ENCODE results near the gene NAP1L4. TPM values are rescaled to one million over a fixed set of nuclear protein-coding genes. Genes with fewer than 3 reads are reported as not detected.
A peak's percentile ranks its signal among the peaks of the same experiment; 100 is the strongest.

Gene NAP1L4
- total RNA-seq, 2 experiments from 2014 or later: 222 to 226 TPM

DNA sequence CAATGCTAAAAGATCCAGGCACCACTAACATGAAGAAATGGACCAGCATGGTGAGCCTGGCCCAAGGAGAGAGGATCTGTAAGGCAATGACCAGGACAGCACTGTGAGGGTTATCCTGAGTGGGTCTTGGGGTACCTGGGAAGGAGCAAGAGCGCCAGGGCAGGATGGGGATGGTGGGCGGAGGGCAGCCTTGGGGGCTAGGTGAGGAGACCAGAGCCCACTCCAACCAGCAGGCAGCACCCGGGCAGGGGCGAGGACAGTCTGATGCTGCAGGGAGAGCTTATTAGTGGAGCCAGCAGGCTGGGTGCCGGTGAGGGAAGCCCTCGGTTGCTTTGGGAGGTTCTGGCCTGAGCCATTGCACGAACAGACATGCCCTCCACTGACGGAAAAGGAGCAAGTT, 10.7 kb upstream of the NAP1L4 start:
- H3K4me3 Mint-ChIP-seq: no peak overlapping the region
- no peaks in the 10 kb centered on the region for H3K9me3 Mint-ChIP-seq
- no peaks in the 10 kb centered on the region for H3K27me3 Mint-ChIP-seq
- DNase-seq: no peak
- peaks cover 29% of the 10 kb centered on the region for H3K4me1 Mint-ChIP-seq
- H3K27ac Mint-ChIP-seq: peak overlapping the region; percentile 36
- peaks cover 31% of the 10 kb centered on the region for H3K36me3 Mint-ChIP-seq

DNA sequence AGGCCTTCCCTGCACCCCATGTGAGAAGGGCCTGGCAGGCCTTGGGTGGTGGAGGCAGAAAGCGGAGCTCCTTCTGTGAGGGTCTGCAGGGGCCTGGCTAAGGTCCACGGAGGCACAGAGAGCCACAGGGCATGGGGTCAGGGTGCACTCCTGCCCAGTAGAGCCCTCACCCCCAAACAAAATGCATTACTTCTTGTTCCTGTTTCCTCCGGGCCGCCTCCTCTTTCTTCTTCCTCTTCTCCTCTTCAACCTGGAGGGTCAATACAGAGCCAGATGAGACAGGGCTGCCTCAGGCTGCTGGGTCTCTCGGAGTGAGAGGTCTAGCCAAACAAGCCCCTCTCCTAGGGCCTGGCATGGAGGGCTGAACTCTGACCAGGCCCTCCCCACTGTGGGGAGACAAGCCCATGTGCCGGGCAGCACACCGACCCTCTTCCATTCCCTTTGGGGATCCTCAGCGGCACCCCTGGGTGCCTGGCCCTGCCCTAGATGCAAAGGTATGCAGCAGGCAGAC, 10.3 kb upstream of the NAP1L4 start:
- Mint-ChIP-seq H3K27ac (peak overlapping the region; percentile 43), H3K9me3 (no peaks in the 10 kb centered on the region), H3K4me1 (peaks cover 24% of the 10 kb centered on the region), H3K27me3 (no peaks in the 10 kb centered on the region), H3K4me3 (no peak overlapping the region), H3K36me3 (peaks cover 27% of the 10 kb centered on the region)
- DNase-seq: no peak

DNA sequence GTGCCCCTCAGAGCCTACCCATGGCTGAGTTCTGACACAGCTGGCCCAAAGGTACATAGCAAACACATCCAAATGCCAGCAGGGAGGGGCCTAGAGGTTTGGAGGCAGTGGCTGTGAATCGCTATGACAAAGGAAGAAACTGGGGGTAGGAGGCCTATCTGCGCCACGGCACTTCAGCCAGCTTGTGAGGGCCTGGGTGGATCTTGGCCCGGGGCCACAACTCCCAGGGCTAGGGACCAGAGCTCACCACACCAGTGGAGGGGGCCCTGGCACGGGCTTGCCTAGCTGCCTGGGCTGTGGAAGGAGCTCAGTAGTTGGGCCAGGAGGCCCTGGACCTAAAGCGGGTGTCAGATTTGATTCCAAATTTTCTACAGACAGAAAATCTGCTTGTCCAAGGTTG, 9.4 kb upstream of the NAP1L4 start:
- no peaks in the 10 kb centered on the region for H3K27me3 Mint-ChIP-seq
- H3K4me1 Mint-ChIP-seq: peaks cover 16% of the 10 kb centered on the region
- no peak overlapping the region for H3K4me3 Mint-ChIP-seq
- no peak for DNase-seq
- peak overlapping the region; percentile 16 for H3K27ac Mint-ChIP-seq
- H3K36me3 Mint-ChIP-seq: peaks cover 27% of the 10 kb centered on the region
- no peaks in the 10 kb centered on the region for H3K9me3 Mint-ChIP-seq

DNA sequence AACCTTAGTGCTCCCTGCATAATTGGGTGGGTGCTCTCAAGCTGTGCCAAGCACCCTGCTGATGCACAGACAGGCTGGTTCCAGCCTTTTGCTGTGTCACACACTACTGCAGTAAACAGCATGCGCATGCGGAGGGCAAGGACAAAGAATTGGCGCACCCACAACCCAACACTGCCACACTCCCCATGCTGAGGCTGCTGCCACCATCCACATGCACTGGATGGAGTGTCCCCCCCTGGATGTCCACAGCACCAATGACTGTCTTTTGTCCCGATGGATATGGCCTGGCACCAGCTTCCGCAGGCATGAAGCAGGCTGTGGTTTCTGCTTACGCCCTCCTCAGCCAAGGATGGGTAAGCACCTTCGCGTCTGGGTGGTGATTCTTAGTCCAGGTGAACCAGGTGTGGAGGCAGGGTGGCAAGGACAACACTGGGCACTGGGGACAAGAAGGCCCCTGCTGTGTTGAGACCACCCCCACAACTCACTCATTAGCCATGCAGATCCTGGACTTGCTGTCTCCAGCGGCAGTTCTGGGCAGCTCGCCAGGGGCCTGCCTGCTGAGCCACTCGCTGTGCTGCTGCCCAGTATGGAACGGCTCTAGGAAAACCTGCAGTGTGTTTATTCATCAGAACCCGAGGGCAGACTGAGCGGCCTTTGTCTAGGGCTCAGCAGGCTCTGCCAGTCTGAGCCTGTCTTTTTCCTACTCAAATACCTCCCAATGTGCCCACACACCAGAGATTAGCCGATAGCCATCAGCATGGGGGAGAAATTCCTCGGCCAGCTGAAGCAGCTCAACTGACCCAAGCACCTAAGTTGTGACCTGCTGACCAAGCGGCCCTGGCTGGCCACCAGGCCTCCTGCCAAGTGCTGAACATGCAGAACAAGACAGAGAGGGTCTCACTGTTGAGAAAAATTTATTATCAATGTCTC, 8.2 kb upstream of the NAP1L4 start:
- Mint-ChIP-seq H3K27me3 (no peaks in the 10 kb centered on the region), H3K36me3 (peaks cover 24% of the 10 kb centered on the region), H3K9me3 (no peaks in the 10 kb centered on the region), H3K27ac (no peak overlapping the region), H3K4me1 (peaks cover 12% of the 10 kb centered on the region), H3K4me3 (no peak overlapping the region)
- DNase-seq: no peak

DNA sequence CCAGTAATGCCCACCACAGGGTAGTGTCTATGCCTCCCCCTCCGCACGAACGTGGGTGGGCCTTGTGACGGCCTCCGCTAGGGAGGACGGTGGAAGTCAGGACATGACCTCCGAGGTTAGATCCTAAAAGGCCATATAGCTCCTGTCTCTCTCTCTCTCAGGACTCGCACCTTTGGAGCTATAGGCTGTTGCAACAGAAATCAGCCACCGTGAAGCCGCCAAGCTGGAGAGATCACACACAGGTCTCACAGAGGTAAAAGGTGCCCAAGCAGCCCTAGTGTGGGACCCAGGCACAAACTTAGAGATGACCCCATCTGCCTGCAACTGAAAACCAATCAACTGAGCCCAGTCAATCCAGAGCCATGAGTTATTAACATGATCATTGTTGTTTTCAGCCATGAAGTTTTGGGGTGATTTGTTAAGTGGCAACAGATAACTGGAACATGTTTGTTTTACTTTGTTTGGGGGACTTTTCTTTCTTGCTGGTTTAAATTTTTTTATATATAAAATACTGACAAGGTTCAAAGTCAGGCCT, 7.4 kb upstream of the NAP1L4 start:
- Mint-ChIP-seq H3K36me3 (peaks cover 21% of the 10 kb centered on the region), H3K27me3 (no peaks in the 10 kb centered on the region), H3K9me3 (no peaks in the 10 kb centered on the region), H3K27ac (no peak overlapping the region), H3K4me1 (peaks cover 9% of the 10 kb centered on the region), H3K4me3 (no peak overlapping the region)
- DNase-seq: no peak

DNA sequence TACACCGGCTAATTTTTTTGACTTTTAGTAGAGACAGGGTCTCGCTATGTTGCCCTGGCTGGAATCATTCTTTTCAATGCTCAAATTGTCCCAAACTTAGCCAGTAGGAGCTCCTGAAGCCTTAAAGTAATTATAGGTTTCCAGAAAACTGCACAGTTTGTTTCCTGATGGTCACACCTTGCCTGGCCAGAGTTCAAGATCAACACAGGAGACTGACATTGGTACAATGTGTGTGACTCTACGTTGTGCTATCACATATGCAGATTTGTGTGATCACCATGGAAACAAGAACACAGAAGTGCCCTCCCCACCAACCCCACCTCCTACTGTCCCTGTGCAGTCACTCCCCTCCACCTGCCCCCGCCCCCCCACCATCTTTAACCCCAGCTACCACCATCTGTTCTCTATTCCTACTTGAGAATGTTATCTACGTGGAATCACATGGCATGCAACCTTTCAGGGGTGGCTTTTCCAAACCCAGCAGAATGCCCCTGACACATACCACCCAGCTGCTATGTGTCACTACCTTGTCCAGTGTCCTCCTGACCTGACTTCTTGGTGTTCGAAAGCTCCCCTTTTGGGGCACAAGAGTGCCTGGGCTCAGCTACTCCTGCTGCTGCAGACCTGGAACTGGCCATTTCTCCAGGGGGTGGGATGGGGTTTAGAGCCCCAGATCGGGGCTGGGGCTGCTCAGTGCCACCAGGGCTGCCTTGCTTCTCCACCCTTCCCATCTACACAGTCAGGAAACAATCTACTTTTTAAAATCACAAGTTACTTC, 6.1 kb upstream of the NAP1L4 start:
- DNase-seq: no peak
- no peak overlapping the region for H3K27ac Mint-ChIP-seq
- H3K4me1 Mint-ChIP-seq: peaks cover under 1% of the 10 kb centered on the region
- peaks cover 13% of the 10 kb centered on the region for H3K36me3 Mint-ChIP-seq
- no peak overlapping the region for H3K4me3 Mint-ChIP-seq
- no peaks in the 10 kb centered on the region for H3K27me3 Mint-ChIP-seq
- no peaks in the 10 kb centered on the region for H3K9me3 Mint-ChIP-seq

DNA sequence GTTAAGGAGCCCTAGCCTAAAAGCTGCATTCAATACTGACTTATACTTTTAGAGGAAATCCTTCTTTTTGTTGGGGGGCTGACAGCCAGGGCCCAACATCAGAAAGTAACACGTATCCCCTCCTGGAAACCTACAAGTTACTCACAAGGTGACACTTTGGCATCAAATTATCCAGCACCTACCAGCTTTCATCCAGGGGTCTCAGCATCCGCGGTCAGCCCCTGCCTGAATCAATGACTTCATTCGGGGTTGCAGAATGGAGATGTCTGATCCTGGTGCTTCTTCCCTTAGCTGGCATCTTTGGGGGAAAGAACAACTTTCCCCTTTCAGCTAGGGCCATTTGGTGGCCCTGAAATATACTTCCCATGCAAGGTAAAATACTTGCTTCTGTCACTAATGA, 5.3 kb upstream of the NAP1L4 start:
- Mint-ChIP-seq H3K27me3 (no peaks in the 10 kb centered on the region), H3K4me3 (no peak overlapping the region), H3K9me3 (no peaks in the 10 kb centered on the region), H3K27ac (no peak overlapping the region), H3K4me1 (no peaks in the 10 kb centered on the region), H3K36me3 (peaks cover 5% of the 10 kb centered on the region)
- DNase-seq: no peak

DNA sequence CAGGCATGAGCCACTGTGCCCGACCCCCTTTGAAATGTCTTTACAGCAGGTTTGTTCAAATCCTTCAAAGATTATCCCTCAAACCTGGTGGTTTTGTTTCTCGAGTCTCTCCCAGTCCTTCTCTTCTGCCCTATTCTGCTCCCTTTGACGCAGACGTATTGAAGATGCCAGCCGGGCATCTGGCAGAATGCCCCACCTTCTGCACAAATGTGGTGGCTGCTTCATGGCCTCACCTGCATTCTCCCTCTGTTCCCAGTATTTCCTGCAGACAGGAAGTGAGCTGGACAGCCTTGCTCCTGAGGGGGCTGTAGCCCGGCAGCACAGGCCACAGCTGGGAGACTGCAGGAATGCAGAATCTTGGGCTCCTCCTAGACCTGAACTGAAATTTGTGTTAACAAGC, 4.8 kb upstream of the NAP1L4 start:
- Mint-ChIP-seq H3K9me3 (no peaks in the 10 kb centered on the region), H3K27ac (no peak overlapping the region), H3K27me3 (no peaks in the 10 kb centered on the region), H3K4me3 (no peak overlapping the region), H3K36me3 (peaks cover 5% of the 10 kb centered on the region), H3K4me1 (no peaks in the 10 kb centered on the region)
- no peak for DNase-seq

DNA sequence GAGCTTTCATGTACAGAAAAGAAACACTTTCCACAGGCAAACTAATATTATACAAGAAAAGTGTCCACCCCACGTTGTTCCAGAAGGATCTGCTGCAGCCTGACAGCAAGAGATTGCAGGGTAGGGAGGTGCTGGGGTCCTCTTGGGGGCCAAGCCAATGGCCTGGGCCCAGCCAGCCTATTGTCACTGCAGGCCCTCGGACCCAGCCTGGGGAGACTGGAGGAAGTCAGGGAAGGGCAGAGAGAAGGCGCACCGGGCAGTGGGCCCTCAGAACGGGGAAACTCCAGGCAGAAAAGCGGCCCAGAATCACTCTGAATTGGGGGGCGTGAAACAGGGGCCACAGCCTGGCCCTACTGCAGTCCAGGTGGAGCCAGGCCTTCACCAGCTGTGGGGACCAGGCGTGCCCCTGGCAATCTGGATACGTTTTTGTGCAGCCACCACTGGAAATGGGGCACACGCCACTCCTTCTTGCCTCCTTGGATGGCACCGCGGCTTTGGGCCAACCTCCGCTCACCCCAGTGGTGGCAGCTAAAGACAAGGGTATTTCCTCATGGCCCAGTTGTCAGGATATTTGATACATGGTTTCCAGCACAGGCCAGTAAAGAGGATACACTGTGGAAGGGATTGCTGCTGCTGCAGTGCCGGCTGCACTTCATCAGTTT, 3.9 kb upstream of the NAP1L4 start:
- Mint-ChIP-seq H3K9me3 (no peaks in the 10 kb centered on the region), H3K36me3 (peaks cover 6% of the 10 kb centered on the region), H3K27me3 (no peaks in the 10 kb centered on the region), H3K4me1 (no peaks in the 10 kb centered on the region), H3K4me3 (no peak overlapping the region), H3K27ac (no peak overlapping the region)
- DNase-seq: no peak

DNA sequence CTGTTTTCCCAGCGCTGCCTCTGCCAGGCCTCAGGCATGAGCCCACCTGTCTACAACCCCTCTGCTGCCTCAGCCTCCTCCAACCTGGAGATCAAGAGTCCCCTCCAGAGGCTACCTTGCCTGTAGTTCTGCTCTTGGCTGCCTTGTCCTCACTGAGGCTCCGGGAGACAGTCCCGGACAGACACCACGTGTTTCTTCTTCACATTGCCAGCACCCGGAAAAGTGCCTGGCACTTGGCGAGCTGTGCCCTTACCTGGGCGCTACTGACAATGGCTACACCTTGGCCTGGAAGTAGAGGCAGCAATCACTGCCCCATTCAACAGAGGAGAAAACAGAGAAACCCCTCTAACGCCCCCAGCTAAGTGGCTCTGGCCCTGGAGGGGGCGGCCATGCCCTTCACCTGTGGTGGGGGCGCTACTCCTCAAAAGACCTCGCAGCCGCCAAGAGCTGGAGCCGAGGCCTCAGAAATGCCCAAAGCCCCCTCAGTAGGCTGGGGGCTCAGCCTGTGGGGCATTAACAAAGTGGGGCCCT, 3.0 kb upstream of the NAP1L4 start:
- DNase-seq: no peak
- H3K36me3 Mint-ChIP-seq: peaks cover 11% of the 10 kb centered on the region
- H3K27ac Mint-ChIP-seq: no peak overlapping the region
- H3K27me3 Mint-ChIP-seq: no peaks in the 10 kb centered on the region
- no peak overlapping the region for H3K4me3 Mint-ChIP-seq
- peaks cover 3% of the 10 kb centered on the region for H3K4me1 Mint-ChIP-seq
- H3K9me3 Mint-ChIP-seq: no peaks in the 10 kb centered on the region

DNA sequence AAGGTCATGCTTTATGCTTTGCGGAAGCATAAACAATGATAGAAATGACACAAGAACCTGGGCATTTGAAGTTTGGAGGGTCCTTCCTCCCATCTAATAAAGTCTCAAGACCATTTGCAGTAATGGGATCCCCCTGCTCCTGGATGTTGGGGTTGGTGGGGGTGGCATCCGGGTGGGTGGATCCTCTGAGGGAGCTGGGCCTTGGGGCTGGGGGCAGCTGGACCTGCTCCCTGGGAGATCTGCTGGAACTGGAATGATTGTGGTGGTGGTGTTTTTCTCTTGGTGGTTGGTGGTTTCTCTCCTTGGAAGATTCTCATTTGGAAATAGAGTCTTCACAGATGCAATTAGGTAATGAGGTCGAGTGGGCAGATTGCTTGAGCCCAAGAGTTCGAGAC, 2.2 kb upstream of the NAP1L4 start:
- peaks cover 10% of the 10 kb centered on the region for H3K4me1 Mint-ChIP-seq
- no peaks in the 10 kb centered on the region for H3K9me3 Mint-ChIP-seq
- no peak for DNase-seq
- no peak overlapping the region for H3K4me3 Mint-ChIP-seq
- no peak overlapping the region for H3K27ac Mint-ChIP-seq
- peaks cover 15% of the 10 kb centered on the region for H3K36me3 Mint-ChIP-seq
- no peaks in the 10 kb centered on the region for H3K27me3 Mint-ChIP-seq

DNA sequence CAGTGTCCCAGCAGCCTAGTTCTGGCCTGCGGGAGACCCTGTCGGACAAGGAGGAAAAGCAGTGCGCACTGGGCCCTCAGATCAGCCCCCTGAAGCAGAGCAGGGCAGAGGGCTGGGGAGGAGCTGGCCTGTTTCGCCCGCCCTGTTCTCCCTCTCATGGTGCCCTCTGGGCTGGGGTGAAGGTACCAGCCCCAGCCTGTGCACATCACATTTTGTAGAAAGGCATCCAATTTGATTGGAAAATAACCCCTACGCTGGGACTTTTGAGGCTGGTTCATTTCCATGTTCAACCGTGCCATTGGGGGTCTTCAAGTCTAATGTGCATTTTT, 832 bp upstream of the NAP1L4 start:
- no peak for DNase-seq
- peak overlapping the region; percentile 99 for H3K27ac Mint-ChIP-seq
- H3K9me3 Mint-ChIP-seq: no peaks in the 10 kb centered on the region
- no peaks in the 10 kb centered on the region for H3K27me3 Mint-ChIP-seq
- peaks cover 28% of the 10 kb centered on the region for H3K36me3 Mint-ChIP-seq
- H3K4me1 Mint-ChIP-seq: peaks cover 22% of the 10 kb centered on the region
- peak overlapping the region; percentile 94 for H3K4me3 Mint-ChIP-seq

DNA sequence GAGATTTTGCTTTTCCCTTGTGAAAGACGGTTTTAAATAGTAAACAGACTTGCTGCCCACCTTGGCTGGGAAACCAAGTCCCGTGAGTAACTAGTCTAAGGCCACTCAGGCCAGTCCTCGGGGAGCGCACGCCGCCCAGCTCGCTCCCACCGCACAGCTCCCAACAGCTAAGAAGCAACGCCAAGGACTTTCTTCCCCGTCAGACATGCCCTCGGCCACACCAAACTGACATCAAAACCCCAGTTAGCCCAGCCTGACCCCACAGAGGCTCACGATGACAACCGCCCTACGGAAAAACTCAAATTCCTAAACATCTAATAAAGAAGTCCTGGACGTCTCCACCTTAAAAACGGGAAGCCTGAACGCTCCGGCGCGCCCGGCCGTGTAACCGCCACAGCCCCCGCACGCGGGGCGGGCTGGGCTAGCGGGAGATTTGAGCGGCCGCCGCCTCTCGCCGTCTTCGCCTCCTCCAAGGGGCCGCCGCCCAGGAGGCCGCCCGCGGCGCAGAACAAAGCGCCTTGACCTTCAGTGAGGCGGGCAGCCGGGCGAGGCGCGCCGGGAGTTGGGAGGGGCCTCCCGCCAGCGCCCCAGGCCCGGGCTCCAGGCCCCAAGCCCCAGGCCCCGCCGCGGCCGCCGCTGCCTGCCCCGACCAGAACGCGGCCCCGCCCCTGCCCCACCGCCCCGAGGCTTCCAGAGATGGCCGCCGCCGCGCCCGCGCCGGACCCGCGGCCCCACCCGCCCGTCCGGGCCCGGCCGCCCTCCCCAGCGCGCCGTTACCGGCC, 486 bp downstream of the NAP1L4 start:
- no peak for DNase-seq
- no peaks in the 10 kb centered on the region for H3K27me3 Mint-ChIP-seq
- peak overlapping the region; percentile 99 for H3K27ac Mint-ChIP-seq
- peak overlapping the region; percentile 96 for H3K4me3 Mint-ChIP-seq
- H3K4me1 Mint-ChIP-seq: peaks cover 31% of the 10 kb centered on the region
- H3K9me3 Mint-ChIP-seq: no peaks in the 10 kb centered on the region
- H3K36me3 Mint-ChIP-seq: peaks cover 38% of the 10 kb centered on the region
